OCI-LY7 (cell line): ENCODE data around the gene SETD7. TPM values are rescaled to one million over a fixed set of nuclear protein-coding genes. Genes with fewer than 3 reads are reported as not detected.

Experiments used
- BruUV-seq: library from RNA; stranded (reverse); fragments of 400-500 nt; replicated peaks from 2 replicates; lab custom pipeline; 2021; lab: Mats Ljungman, UMichigan
- CTCF ChIA-PET: fragments of 300-600 bp; sonication (Branson Sonifier 250); formaldehyde crosslinking; loops from one replicate; lab custom pipeline; 2022; ENCODE audit warnings: antibody characterized with exemption; ENCODE audit not compliant: unreplicated experiment; lab: Charles Lee
- POLR2A ChIA-PET: fragments of 300-600 bp; sonication (Branson Sonifier 250); formaldehyde crosslinking; loops from one replicate; lab custom pipeline; 2022; ENCODE audit warnings: antibody characterized with exemption; lab: Charles Lee
- DNase-seq: peaks from one replicate; pipeline ENCODE4 v3.0.0-alpha.2; 2015; ENCODE audit warnings: low spot score
- H2AFZ ChIP-seq: fragments of 200-600 bp; sonication (generic), shearing (Covaris generic); 2 replicates; pipeline ENCODE4 v1.6.1; 2014; ENCODE audit warnings: mild to moderate bottlenecking, antibody characterized with exemption, low read length, moderate library complexity
- H3K27ac ChIP-seq: fragments of 200-600 bp; sonication (generic); 2 replicates; pipeline ENCODE4 v1.5.1; 2014; ENCODE audit warnings: mixed run types, low read depth, mild to moderate bottlenecking, moderate library complexity, low read length, inconsistent platforms; ENCODE audit not compliant: poor library complexity, severe bottlenecking
- H3K36me3 ChIP-seq: fragments of 200-600 bp; sonication (generic); 2 replicates; pipeline ENCODE4 v1.6.1; 2014; ENCODE audit warnings: mild to moderate bottlenecking, antibody characterized with exemption, low read length, moderate library complexity, mixed read lengths; ENCODE audit not compliant: insufficient read depth
- H3K4me1 ChIP-seq: fragments of 200-600 bp; sonication (generic); 2 replicates; pipeline ENCODE4 v1.5.1; 2014; ENCODE audit warnings: mild to moderate bottlenecking, low read length; ENCODE audit not compliant: insufficient read depth, poor library complexity, severe bottlenecking
- H3K4me2 ChIP-seq: fragments of 200-600 bp; sonication (generic); 2 replicates; pipeline ENCODE4 v1.6.1; 2014; ENCODE audit warnings: mild to moderate bottlenecking, low read length
- H3K4me3 ChIP-seq: fragments of 200-600 bp; sonication (generic); 2 replicates; pipeline ENCODE4 v1.5.1; 2014; ENCODE audit warnings: mild to moderate bottlenecking, low read depth, low read length; ENCODE audit not compliant: poor library complexity, severe bottlenecking
- H3K79me2 ChIP-seq: fragments of 200-600 bp; sonication (generic); 2 replicates; pipeline ENCODE4 v1.6.1; 2016; ENCODE audit warnings: low read depth, mild to moderate bottlenecking, low read length, moderate library complexity, mixed read lengths; ENCODE audit not compliant: insufficient read depth
- H3K9me2 ChIP-seq: fragments of 200-600 bp; sonication (generic); 2 replicates; pipeline ENCODE4 v1.6.1; 2016; ENCODE audit warnings: mild to moderate bottlenecking, low read length, mixed read lengths; ENCODE audit not compliant: insufficient read depth
- H3K9me3 ChIP-seq: fragments of 200-600 bp; sonication (generic); 2 replicates; pipeline ENCODE4 v1.6.1; 2014; ENCODE audit warnings: mild to moderate bottlenecking, mixed run types, low read length, mixed read lengths
- H4K20me1 ChIP-seq: fragments of 200-600 bp; sonication (generic); 2 replicates; pipeline ENCODE4 v1.6.1; 2014; ENCODE audit warnings: mild to moderate bottlenecking, antibody characterized with exemption, low read length, moderate library complexity, mixed read lengths; ENCODE audit not compliant: insufficient read depth
- EZH2phosphoT487 ChIP-seq: fragments of 200-600 bp; sonication (generic); IDR thresholded peaks from 2 replicates; pipeline ENCODE4 v1.6.1; 2018; ENCODE audit warnings: low read depth, borderline replicate concordance, mild to moderate bottlenecking, mixed run types, antibody characterized with exemption, low read length, moderate library complexity, mixed read lengths
- intact Hi-C: fragments of 100-400 bp; cut with micrococcal nuclease; formaldehyde crosslinking; loops from one replicate; pipeline ENCODE4 v1.10.0; 2022; ENCODE audit not compliant: unreplicated experiment
- total RNA-seq, 2 experiments: library from RNA; depleted of rRNA in 1 of 2; stranded (reverse); fragments of >200 nt in 1 of 2; shearing (Covaris generic) in 1 of 2; gene quantifications; 2 replicates each; pipeline ENCODE4 v1.2.3, GENCODE V29; 2014 to 2022
- TF ChIP-seq, protein P1 (sequence below): fragments of 200-600 bp; sonication (generic); conservative IDR thresholded peaks from 2 replicates; pipeline ENCODE4 v1.5.1; 2014; ENCODE audit warnings: mild to moderate bottlenecking, antibody characterized with exemption, low read length, moderate library complexity, mixed read lengths

SETD7 gene
- total RNA-seq, 2 experiments from 2014 or later = 17.6 to 37.3 TPM

DNA sequence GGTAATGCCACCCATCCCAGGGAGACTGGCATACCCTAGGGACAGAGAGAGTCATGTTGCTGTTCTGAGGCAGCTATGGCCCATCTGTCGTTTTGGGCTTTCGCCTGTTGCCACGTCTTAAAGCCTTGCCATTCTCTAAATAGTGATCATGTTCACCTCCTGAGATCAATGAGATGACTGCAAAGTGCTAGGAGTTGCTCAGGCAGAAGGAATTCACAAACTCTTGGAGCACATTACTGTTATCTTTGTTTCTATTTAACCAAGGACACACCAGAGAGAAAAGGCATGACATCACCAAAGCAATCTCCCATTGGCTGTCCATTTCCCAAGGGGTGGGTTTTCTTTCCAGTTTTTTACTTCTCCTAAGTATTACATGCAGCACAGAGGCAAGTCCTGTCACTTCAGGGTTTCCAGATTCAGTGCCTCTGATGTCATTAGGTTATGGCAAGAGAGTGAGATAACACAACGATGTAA, 37.1 kb upstream of the SETD7 start:
- TF ChIP-seq, protein P1, sequence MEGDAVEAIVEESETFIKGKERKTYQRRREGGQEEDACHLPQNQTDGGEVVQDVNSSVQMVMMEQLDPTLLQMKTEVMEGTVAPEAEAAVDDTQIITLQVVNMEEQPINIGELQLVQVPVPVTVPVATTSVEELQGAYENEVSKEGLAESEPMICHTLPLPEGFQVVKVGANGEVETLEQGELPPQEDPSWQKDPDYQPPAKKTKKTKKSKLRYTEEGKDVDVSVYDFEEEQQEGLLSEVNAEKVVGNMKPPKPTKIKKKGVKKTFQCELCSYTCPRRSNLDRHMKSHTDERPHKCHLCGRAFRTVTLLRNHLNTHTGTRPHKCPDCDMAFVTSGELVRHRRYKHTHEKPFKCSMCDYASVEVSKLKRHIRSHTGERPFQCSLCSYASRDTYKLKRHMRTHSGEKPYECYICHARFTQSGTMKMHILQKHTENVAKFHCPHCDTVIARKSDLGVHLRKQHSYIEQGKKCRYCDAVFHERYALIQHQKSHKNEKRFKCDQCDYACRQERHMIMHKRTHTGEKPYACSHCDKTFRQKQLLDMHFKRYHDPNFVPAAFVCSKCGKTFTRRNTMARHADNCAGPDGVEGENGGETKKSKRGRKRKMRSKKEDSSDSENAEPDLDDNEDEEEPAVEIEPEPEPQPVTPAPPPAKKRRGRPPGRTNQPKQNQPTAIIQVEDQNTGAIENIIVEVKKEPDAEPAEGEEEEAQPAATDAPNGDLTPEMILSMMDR = no peak
- TF ChIP-seq EZH2phosphoT487 = no peak
- Histone ChIP-seq H3K9me3 (no peaks in the 10 kb centered on the region), H3K9me2 (no peaks in the 10 kb centered on the region), H3K4me2 (no peak overlapping the region), H4K20me1 (no peaks in the 10 kb centered on the region), H3K79me2 (no peaks in the 10 kb centered on the region), H3K27ac (no peak overlapping the region), H2AFZ (no peak overlapping the region), H3K4me3 (no peak overlapping the region), H3K36me3 (no peaks in the 10 kb centered on the region), H3K4me1 (no peaks in the 10 kb centered on the region)
- no peak for DNase-seq
- POLR2A ChIA-PET = interaction anchor here (0.6 kb wide), 1 partner anchor 10 kb away, joined by 3 read pairs; no protein-coding TSS in a partner anchor
- BruUV-seq = no TSS peak
- intact Hi-C loops = no loop called here
- CTCF ChIA-PET = no interaction called here

DNA sequence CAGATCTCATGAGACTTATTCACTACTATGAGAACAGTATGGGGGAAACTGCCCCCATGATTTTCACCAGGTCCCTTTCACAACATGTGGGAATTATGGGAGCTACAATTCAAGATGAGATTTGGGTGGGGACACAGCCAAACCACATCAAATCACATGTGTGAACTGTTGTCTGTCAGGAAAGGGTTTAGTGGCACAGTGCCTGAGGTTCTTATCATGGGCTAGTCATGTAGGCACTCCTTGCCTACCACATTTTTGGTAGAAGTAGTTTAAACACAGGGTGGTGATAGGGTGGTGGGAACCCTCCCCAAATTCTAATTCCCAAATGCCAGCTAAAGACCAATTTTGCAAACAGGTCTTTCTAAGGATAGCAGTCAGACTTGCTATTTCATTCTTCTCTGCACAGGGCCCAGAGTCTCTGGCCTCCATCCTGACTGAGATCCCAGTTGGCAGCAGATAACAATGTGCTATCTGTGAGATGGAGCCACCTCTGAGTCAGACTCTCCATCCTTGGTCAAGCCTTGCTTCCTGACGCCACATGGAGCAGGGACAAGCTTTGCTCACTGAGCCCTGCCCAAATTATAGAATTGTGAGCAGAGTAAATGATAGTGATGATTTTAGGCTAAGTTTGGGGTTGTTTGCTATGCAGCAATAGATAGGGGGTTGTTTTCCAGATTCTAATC, 33.5 kb upstream of the SETD7 start:
- Histone ChIP-seq H3K4me3 (no peak overlapping the region), H3K9me2 (no peaks in the 10 kb centered on the region), H2AFZ (no peak overlapping the region), H3K79me2 (no peaks in the 10 kb centered on the region), H3K27ac (no peak overlapping the region), H3K9me3 (no peaks in the 10 kb centered on the region), H4K20me1 (no peaks in the 10 kb centered on the region), H3K36me3 (no peaks in the 10 kb centered on the region), H3K4me1 (no peaks in the 10 kb centered on the region), H3K4me2 (no peak overlapping the region)
- intact Hi-C loops = no loop called here
- TF ChIP-seq, protein P1 = no peak
- TF ChIP-seq EZH2phosphoT487 = no peak
- ChIA-PET CTCF (no interaction called here), POLR2A (no interaction called here)
- BruUV-seq = no TSS peak
- DNase-seq = no peak

DNA sequence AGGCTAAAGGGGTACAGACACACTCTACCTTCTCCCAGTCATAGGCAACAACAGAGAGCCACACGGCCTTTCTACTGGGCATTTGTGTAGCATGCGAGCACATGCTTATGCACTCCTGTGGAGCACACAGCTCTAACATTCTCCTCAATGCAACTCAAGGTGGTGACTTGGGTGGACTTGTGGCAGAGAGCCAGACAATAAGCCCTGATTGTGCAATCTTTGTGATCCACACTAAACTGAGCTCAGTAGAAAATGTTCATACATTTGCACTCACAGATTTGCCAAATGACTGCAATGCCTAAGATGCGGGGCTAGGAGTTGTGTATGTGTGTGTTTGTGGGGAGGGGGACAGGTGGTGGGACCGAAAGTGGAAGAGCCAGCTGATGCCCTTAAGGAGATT, 31.4 kb upstream of the SETD7 start:
- Histone ChIP-seq H3K4me1 (no peaks in the 10 kb centered on the region), H3K9me2 (no peaks in the 10 kb centered on the region), H3K4me3 (no peak overlapping the region), H3K36me3 (no peaks in the 10 kb centered on the region), H3K79me2 (no peaks in the 10 kb centered on the region), H3K4me2 (no peak overlapping the region), H3K27ac (no peak overlapping the region), H3K9me3 (no peaks in the 10 kb centered on the region), H4K20me1 (no peaks in the 10 kb centered on the region), H2AFZ (no peak overlapping the region)
- no TSS peak for BruUV-seq
- DNase-seq = no peak
- ChIA-PET CTCF (no interaction called here), POLR2A (no interaction called here)
- TF ChIP-seq, protein P1 = no peak
- TF ChIP-seq EZH2phosphoT487 = no peak
- intact Hi-C loops = no loop called here
